ENCODE data around the gene GRIK3. TPM values are rescaled to one million over a fixed set of nuclear protein-coding genes. Genes with fewer than 3 reads are reported as not detected.

Gene GRIK3
- total and polyA plus RNA-seq, 3 experiments from 2014 or later: not detected

- Mint-ChIP-seq H3K27ac (no peak overlapping the region), H3K4me1 (no peaks in the 10 kb centered on the region), H3K27me3 (peaks cover 11 to 41% of the 10 kb centered on the region in 2 donors), H3K9me3 (no peaks in the 10 kb centered on the region), H3K36me3 (no peaks in the 10 kb centered on the region), H3K4me3 (peak overlapping the region in 1 of 7 donors; percentile 24)
- ChIA-PET CTCF (no interaction called here), POLR2A (no interaction called here)
- Histone ChIP-seq H3K4me3 (ENCODE audit: low read length) (no peak overlapping the region), H3K4me1 (ENCODE audit: insufficient read depth, low read length) (no peaks in the 10 kb centered on the region), H3K36me3 (ENCODE audit: insufficient read depth, low read length) (no peaks in the 10 kb centered on the region), H3K27ac (ENCODE audit: low read depth, low read length) (no peak overlapping the region), H3K27me3 (ENCODE audit: insufficient read depth, low read length, poor library complexity, severe bottlenecking) (no peaks in the 10 kb centered on the region), H3K9me3 (ENCODE audit: low read length) (no peaks in the 10 kb centered on the region)
- no peak for DNase-seq
Measured at GRCh38 chr1:36838888-36839287, 195.4 kb downstream of the GRIK3 start.

- ChIA-PET CTCF (no interaction called here), POLR2A (no interaction called here)
- H3K9me3 ChIP-seq (ENCODE audit: low read length): no peaks in the 10 kb centered on the region
- Mint-ChIP-seq H3K36me3 (no peaks in the 10 kb centered on the region), H3K4me3 (no peak overlapping the region), H3K27me3 (peaks cover 15 to 51% of the 10 kb centered on the region in 2 donors), H3K4me1 (no peaks in the 10 kb centered on the region), H3K27ac (no peak overlapping the region), H3K9me3 (no peaks in the 10 kb centered on the region)
- DNase-seq: peak in 1 of 5 donors; percentile 35
- H3K27ac ChIP-seq (ENCODE audit: low read depth, low read length): no peak overlapping the region
- no peaks in the 10 kb centered on the region for H3K4me1 ChIP-seq (ENCODE audit: insufficient read depth, low read length)
- H3K36me3 ChIP-seq (ENCODE audit: insufficient read depth, low read length): no peaks in the 10 kb centered on the region
- H3K4me3 ChIP-seq (ENCODE audit: low read length): no peak overlapping the region
- no peaks in the 10 kb centered on the region for H3K27me3 ChIP-seq (ENCODE audit: insufficient read depth, low read length, poor library complexity, severe bottlenecking)
Measured at GRCh38 chr1:36836916-36837315, 197.4 kb downstream of the GRIK3 start.

GRCh38 chr1:36836196-36836883 lies 198.0 kb downstream of the GRIK3 start:
- H3K36me3 ChIP-seq (ENCODE audit: insufficient read depth, low read length): no peaks in the 10 kb centered on the region
- H3K4me1 ChIP-seq (ENCODE audit: insufficient read depth, low read length): no peaks in the 10 kb centered on the region
- Mint-ChIP-seq H3K27ac (no peak overlapping the region), H3K9me3 (no peaks in the 10 kb centered on the region), H3K27me3 (peaks cover 15 to 55% of the 10 kb centered on the region in 2 donors), H3K36me3 (no peaks in the 10 kb centered on the region), H3K4me3 (no peak overlapping the region), H3K4me1 (no peaks in the 10 kb centered on the region)
- H3K27ac ChIP-seq (ENCODE audit: low read depth, low read length): no peak overlapping the region
- H3K4me3 ChIP-seq (ENCODE audit: low read length): no peak overlapping the region
- ChIA-PET POLR2A (no interaction called here), CTCF (no interaction called here)
- no peaks in the 10 kb centered on the region for H3K27me3 ChIP-seq (ENCODE audit: insufficient read depth, low read length, poor library complexity, severe bottlenecking)
- DNase-seq: peak in 1 of 5 donors; percentile 45
- no peaks in the 10 kb centered on the region for H3K9me3 ChIP-seq (ENCODE audit: low read length)

DNA sequence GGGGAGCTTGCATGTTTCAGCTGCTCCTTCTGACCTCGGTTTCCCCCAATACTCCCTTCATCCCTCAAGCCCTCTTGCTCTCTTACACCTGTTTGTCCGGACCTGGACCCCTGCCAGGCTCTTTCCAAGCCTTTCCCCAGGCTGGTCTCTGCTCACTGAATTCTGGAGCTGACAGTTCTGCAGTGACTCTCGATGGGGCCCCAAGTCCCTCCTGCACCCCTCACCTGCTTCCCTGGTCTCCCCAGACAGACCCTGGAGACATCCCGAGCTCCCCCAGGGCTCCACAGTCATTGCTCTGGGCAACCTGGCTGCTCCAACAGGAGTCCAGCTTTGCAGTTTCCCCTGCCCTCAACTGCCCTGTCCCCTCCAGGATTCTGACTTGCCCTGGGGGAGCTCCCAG lies 198.6 kb downstream of the GRIK3 start:
- H3K4me3 Mint-ChIP-seq: no peak overlapping the region
- H3K27ac ChIP-seq (ENCODE audit: low read depth, low read length): no peak overlapping the region
- ChIA-PET POLR2A (no interaction called here), CTCF (no interaction called here)
- no peaks in the 10 kb centered on the region for H3K36me3 Mint-ChIP-seq
- H3K27me3 Mint-ChIP-seq: peaks cover 12 to 55% of the 10 kb centered on the region in 2 donors
- H3K36me3 ChIP-seq (ENCODE audit: insufficient read depth, low read length): no peaks in the 10 kb centered on the region
- no peak overlapping the region for H3K27ac Mint-ChIP-seq
- no peaks in the 10 kb centered on the region for H3K4me1 Mint-ChIP-seq
- no peaks in the 10 kb centered on the region for H3K9me3 ChIP-seq (ENCODE audit: low read length)
- no peaks in the 10 kb centered on the region for H3K27me3 ChIP-seq (ENCODE audit: insufficient read depth, low read length, poor library complexity, severe bottlenecking)
- no peaks in the 10 kb centered on the region for H3K4me1 ChIP-seq (ENCODE audit: insufficient read depth, low read length)
- DNase-seq: no peak
- H3K9me3 Mint-ChIP-seq: no peaks in the 10 kb centered on the region
- H3K4me3 ChIP-seq (ENCODE audit: low read length): no peak overlapping the region

DNA sequence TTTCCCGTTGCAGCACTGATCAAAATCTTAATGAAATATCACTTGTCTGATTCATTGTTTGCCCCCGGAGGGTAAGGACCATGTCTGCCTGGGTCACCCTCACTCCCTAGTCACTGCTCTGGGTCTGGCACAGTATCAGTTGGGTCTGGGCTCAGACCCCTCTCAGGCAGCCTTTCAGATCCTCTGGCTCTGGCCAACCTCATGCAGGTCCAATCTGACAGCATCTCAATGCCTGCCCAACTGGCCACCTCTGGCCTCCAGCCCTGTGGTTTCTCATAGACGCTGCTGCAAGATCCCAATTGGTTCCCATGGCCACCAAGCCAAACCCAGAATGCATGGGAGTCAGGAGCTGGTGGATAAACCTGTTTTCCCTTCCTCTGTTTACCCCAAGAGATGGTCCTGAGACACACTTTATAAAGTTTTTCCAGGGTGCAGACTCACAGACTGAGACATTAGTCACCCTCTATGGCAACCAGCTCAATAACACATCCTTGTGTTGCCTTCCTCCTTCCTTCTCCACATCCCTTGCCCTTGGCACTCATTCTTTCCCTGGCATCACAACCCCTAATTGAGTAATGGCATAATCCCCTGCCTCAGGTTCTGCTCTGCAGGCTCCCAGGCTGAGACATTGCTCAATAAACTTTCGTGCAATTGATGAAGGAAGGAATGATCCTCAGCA lies 199.2 kb downstream of the GRIK3 start:
- ChIA-PET CTCF (no interaction called here), POLR2A (no interaction called here)
- Histone ChIP-seq H3K4me3 (ENCODE audit: low read length) (no peak overlapping the region), H3K9me3 (ENCODE audit: low read length) (no peaks in the 10 kb centered on the region), H3K4me1 (ENCODE audit: insufficient read depth, low read length) (no peaks in the 10 kb centered on the region), H3K27ac (ENCODE audit: low read depth, low read length) (no peak overlapping the region), H3K27me3 (ENCODE audit: insufficient read depth, low read length, poor library complexity, severe bottlenecking) (no peaks in the 10 kb centered on the region), H3K36me3 (ENCODE audit: insufficient read depth, low read length) (no peaks in the 10 kb centered on the region)
- DNase-seq: peak in 1 of 5 donors; percentile 32
- H3K27ac Mint-ChIP-seq: no peak overlapping the region
- H3K36me3 Mint-ChIP-seq: no peaks in the 10 kb centered on the region
- H3K4me3 Mint-ChIP-seq: no peak overlapping the region
- H3K9me3 Mint-ChIP-seq: no peaks in the 10 kb centered on the region
- no peaks in the 10 kb centered on the region for H3K4me1 Mint-ChIP-seq
- peaks cover 12 to 55% of the 10 kb centered on the region in 2 donors for H3K27me3 Mint-ChIP-seq

GRCh38 chr1:36834586-36834985 lies 199.7 kb downstream of the GRIK3 start:
- Mint-ChIP-seq H3K27ac (no peak overlapping the region), H3K4me3 (no peak overlapping the region), H3K27me3 (peaks cover 12 to 54% of the 10 kb centered on the region in 2 donors), H3K36me3 (no peaks in the 10 kb centered on the region), H3K4me1 (no peaks in the 10 kb centered on the region), H3K9me3 (peaks cover 0 to 2% (median 0%) of the 10 kb centered on the region in 5 donors)
- H3K27me3 ChIP-seq (ENCODE audit: insufficient read depth, low read length, poor library complexity, severe bottlenecking): no peaks in the 10 kb centered on the region
- no peak overlapping the region for H3K4me3 ChIP-seq (ENCODE audit: low read length)
- H3K4me1 ChIP-seq (ENCODE audit: insufficient read depth, low read length): no peaks in the 10 kb centered on the region
- no peak for DNase-seq
- H3K27ac ChIP-seq (ENCODE audit: low read depth, low read length): no peak overlapping the region
- no peaks in the 10 kb centered on the region for H3K36me3 ChIP-seq (ENCODE audit: insufficient read depth, low read length)
- POLR2A ChIA-PET: no interaction called here
- no peaks in the 10 kb centered on the region for H3K9me3 ChIP-seq (ENCODE audit: low read length)
- CTCF ChIA-PET: no interaction called here

GRCh38 chr1:36831186-36831810 lies 203.0 kb downstream of the GRIK3 start:
- POLR2A ChIA-PET: no interaction called here
- no peak overlapping the region for H3K4me3 Mint-ChIP-seq
- Histone ChIP-seq H3K27ac (ENCODE audit: low read depth, low read length) (no peak overlapping the region), H3K4me1 (ENCODE audit: insufficient read depth, low read length) (no peaks in the 10 kb centered on the region), H3K9me3 (ENCODE audit: low read length) (no peaks in the 10 kb centered on the region), H3K36me3 (ENCODE audit: insufficient read depth, low read length) (no peaks in the 10 kb centered on the region), H3K4me3 (ENCODE audit: low read length) (no peak overlapping the region), H3K27me3 (ENCODE audit: insufficient read depth, low read length, poor library complexity, severe bottlenecking) (no peaks in the 10 kb centered on the region)
- H3K27ac Mint-ChIP-seq: no peak overlapping the region
- DNase-seq: no peak
- peaks cover 0 to 2% (median 0%) of the 10 kb centered on the region in 5 donors for H3K9me3 Mint-ChIP-seq
- H3K4me1 Mint-ChIP-seq: no peaks in the 10 kb centered on the region
- CTCF ChIA-PET: interaction anchor here (1.2 kb wide), 1 partner anchor 13 kb away, joined by 3 read pairs; no protein-coding TSS in a partner anchor
- no peaks in the 10 kb centered on the region for H3K36me3 Mint-ChIP-seq
- H3K27me3 Mint-ChIP-seq: peaks cover 10 to 28% of the 10 kb centered on the region in 2 donors

- Mint-ChIP-seq H3K36me3 (no peaks in the 10 kb centered on the region), H3K9me3 (peaks cover 0 to 2% (median 0%) of the 10 kb centered on the region in 5 donors), H3K27ac (no peak overlapping the region), H3K27me3 (peaks cover 9 to 18% of the 10 kb centered on the region in 2 donors), H3K4me1 (no peaks in the 10 kb centered on the region), H3K4me3 (no peak overlapping the region)
- POLR2A ChIA-PET: no interaction called here
- H3K36me3 ChIP-seq (ENCODE audit: insufficient read depth, low read length): no peaks in the 10 kb centered on the region
- no peaks in the 10 kb centered on the region for H3K27me3 ChIP-seq (ENCODE audit: insufficient read depth, low read length, poor library complexity, severe bottlenecking)
- DNase-seq: no peak
- CTCF ChIA-PET: no interaction called here
- H3K27ac ChIP-seq (ENCODE audit: low read depth, low read length): no peak overlapping the region
- no peak overlapping the region for H3K4me3 ChIP-seq (ENCODE audit: low read length)
- H3K4me1 ChIP-seq (ENCODE audit: insufficient read depth, low read length): no peaks in the 10 kb centered on the region
- no peaks in the 10 kb centered on the region for H3K9me3 ChIP-seq (ENCODE audit: low read length)
Measured at GRCh38 chr1:36829961-36830360, 204.4 kb downstream of the GRIK3 start.
